Measurements from ENCODE around the gene TBC1D8. TPM values are rescaled to one million over a fixed set of nuclear protein-coding genes. Genes with fewer than 3 reads are reported as not detected.

Gene TBC1D8
- total and polyA plus RNA-seq, 2 experiments from 2014 or later, result 18.0 to 36.9 TPM

- no peak for TF ChIP-seq ZNF462 (CRISPR knock-in tag; IDR thresholded peaks at IDR 0.05)
- TF ChIP-seq JUNB (IDR thresholded peaks at IDR 0.05; ENCODE audit: unreplicated experiment), result no peak
- TF ChIP-seq EZH2 (IDR thresholded peaks at IDR 0.05; ENCODE audit: low read depth, unreplicated experiment), result no peak
- no peak for TF ChIP-seq NANOG (IDR thresholded peaks at IDR 0.05; ENCODE audit: borderline replicate concordance)
- no peak for TF ChIP-seq STAT1 (IDR thresholded peaks at IDR 0.05; ENCODE audit: unreplicated experiment)
These were observed 111.1 kb downstream of the TBC1D8 start (continued) for GRCh38 chr2:101040072-101040471.

- Mint-ChIP-seq H3K9me3 (no peaks in the 10 kb centered on the region), H3K4me3 (no peak overlapping the region), H3K27ac (peak overlapping the region; percentile 95), H3K27me3 (ENCODE audit: insufficient read depth, low read depth, poor library complexity) (peaks cover 4% of the 10 kb centered on the region), H3K36me3 (ENCODE audit: low read depth) (peaks cover 51% of the 10 kb centered on the region), H3K4me1 (peaks cover 12% of the 10 kb centered on the region)
- no peak overlapping the region for H3K4me2 ChIP-seq
- no peak overlapping the region for H2AFZ ChIP-seq
- no peaks in the 10 kb centered on the region for H3K27me3 ChIP-seq (ENCODE audit: insufficient read depth)
- DNase-seq (ENCODE audit: low spot score) (peak; percentile 62), ATAC-seq (peak; percentile 82)
- TF ChIP-seq ZNF462 (CRISPR knock-in tag; IDR thresholded peaks at IDR 0.05), result no peak
- TF ChIP-seq CTCF (conservative IDR thresholded peaks at IDR 0.05; ENCODE audit: low read depth in 2 of 2), result peak; percentile 82 to 86
- no peak overlapping the region for H3K27ac ChIP-seq (ENCODE audit: low read depth)
- no peaks in the 10 kb centered on the region for H3K9me2 ChIP-seq (ENCODE audit: insufficient read depth)
- H3K79me2 ChIP-seq (replicated peaks; ENCODE audit: insufficient read depth), result no peaks in the 10 kb centered on the region
- no peak overlapping the region for H3K4me3 ChIP-seq
- H4K20me1 ChIP-seq (replicated peaks; ENCODE audit: insufficient read depth), result no peaks in the 10 kb centered on the region
- H3K36me3 ChIP-seq (ENCODE audit: insufficient read depth), result no peaks in the 10 kb centered on the region; the same call in none of the 2 replicates
- H3F3A ChIP-seq (replicated peaks; ENCODE audit: low read depth), result no peaks in the 10 kb centered on the region
- no peaks in the 10 kb centered on the region for H3K4me1 ChIP-seq (ENCODE audit: insufficient read depth)
These were observed 112.5 kb downstream of the TBC1D8 start for GRCh38 chr2:101038455-101039255.

Measured in GM23338 (cell line).